HG03039 (cell line): ENCODE results near the gene CSTA.
A peak's percentile ranks its signal among the peaks of the same experiment; 100 is the strongest.

Experiments used
- ATAC-seq: cut with Tn5 transposase; IDR thresholded peaks from one replicate; pipeline ENCODE4 v1.9.1; 2021; ENCODE audit warnings: mild to moderate bottlenecking, moderate library complexity; ENCODE audit not compliant: unreplicated experiment

The CSTA gene

DNA sequence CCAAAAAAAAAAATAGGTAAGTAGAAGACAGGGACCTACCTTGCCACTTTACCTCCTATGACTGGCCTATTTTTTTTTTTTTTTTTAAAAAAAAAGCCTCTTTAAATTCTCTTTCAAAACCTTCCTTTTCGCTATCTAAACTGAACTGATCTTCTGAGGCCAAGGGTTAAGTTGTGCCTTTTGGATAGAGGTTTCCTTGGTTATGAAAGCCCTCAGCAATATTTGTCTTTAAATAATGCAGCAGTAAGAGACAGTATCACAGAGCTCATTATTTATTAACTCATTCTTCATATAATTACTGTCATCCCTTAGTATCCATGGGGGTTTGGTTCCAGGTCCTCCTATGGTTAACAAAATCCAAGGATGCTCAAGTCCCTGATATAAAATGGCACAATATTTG lies 49.0 kb downstream of the CSTA start:
- no peak for ATAC-seq

DNA sequence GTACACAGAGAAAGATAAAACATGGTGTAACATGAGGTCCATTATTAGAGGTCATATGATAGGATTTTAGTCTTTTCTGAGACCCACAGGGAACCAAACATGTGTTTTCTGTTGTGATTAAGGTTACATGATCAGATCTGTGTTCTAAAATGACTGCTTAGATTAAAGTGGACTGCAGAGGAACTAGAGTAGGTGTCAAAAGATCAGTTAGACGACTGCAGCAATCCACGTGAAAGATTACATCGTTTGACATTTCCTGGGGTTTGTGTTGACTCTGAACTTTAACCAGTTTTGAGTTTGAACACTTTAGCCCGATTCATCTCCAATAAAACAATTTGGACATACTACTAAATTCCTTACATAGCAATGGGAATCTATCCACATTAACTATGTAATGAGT lies 52.9 kb downstream of the CSTA start:
- no peak for ATAC-seq

DNA sequence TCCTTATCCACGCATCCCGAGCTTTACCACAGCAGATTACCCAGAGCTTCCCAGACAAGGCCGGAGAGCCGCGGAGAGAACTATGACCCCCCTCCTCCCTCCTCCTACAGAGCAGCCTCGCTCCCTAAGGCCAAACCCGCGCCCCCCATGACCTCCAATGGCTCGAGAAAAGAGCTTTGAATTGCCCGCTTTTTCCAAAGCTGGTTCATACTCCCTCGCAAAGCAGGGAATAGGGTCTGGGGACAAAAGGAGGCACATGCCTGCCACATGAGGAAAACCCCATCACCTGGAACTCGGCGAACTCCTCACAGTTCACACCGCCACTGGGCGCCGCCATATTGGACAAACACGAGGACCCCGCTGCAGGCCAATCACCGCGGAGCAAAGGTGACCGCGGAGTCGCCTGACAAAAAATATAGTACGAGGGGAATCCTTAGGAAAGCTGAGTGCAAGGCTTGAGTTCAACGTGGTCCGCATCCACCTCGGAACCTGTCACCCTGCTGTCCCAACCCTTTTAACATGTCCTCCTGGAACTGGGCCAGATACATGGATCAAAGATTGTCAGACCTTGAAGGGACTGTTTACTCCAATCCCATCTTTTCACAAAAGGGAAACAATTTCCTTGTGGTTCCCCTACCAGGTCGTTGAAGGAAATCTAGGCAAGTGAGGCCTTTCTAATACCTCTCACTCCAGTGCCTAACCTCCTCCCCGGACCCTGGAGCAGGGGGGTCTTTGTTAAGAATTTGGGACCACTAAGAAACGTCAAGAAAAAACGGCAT lies 58.0 kb downstream of the CSTA start, which contains the start of gene MIX23:
Gene MIX23 (minus strand): TSS at position 344 of the 779 bp plus-strand sequence. CDS start 7 bp downstream, at position 337.
- ATAC-seq, result peak; percentile 47

DNA sequence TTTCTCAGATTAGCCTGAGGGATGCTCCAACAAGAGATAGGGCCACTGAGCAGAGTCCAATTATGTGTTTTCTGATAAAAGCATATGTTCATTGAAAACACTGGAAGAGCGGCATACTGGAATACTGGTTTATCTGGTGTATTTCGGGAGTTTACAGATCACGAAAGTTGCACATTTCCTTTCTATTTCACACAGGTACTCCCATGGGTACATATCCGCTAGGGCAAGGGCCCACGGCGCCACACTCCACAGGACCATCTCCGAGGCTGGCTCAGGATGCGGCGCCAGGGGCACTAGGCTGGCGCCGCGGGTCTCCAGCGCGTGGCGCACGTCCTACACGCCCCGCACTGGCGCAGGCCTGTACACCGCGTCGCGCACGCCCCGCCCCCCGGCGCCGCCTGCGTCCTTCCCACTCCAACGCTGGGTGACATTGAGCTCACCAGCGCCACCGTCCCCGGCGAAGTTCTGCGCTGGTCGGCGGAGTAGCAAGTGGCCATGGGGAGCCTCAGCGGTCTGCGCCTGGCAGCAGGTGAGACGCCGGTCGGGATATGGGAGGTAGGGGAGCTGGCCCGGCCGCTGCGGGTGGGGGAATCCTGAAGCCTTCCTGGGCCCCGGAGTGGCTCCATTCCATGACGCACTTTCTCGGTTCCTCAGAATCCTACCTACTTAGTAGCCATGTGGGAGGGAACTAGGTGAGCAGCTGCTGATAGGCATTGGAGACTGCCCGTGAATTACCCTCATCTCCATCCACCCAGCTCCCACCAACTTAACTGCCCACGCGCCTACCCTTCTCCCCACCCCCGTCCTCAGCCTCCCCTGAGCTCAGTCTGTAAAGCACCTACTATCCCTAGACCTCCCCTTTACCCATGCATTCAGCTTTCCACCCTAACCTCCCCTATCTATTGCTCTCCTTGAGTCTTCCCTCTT lies 59.0 kb downstream of the CSTA start, which contains the start of gene FAM162A:
Gene FAM162A (plus strand): TSS at position 412 of the 927 bp plus-strand sequence. CDS start 84 bp downstream, at position 496.
- ATAC-seq, result peak; percentile 87

DNA sequence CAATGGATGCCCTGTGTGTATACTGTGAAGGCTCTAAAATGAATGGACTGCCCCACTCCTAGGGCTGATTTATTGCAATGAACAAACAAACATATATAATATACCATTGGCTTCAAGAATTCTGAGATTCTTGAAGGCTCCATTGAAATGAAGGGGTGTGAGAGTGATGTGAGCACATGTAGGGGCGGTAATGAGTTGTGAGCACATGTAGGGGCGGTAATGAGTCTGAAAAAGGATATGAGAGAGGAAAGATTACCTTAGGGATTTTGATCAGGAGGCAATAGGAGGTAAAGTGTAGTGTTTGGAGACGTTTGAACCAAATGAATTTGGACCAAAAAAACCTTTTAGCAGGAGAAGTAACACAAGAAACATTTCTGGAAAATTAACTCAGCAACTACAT lies 62.7 kb downstream of the CSTA start:
- ATAC-seq, result no peak

DNA sequence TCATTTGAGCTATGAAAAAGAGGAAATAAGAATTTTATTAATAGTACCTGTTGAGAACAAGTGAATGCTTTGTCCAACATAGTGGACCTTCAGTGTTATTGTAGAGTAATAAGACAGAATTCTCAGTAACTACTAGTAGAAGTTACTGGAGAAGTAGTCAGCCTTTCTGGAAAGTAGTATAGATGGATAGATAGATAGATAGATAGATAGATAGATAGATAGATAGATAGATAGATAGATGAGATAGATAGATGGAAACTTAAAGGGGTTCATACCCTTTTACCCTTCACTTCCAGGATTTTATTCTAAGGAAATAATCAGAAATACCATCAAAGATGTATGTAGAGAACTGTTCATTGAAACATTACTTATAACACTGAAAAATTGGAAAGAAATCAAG lies 64.1 kb downstream of the CSTA start:
- ATAC-seq, result no peak

DNA sequence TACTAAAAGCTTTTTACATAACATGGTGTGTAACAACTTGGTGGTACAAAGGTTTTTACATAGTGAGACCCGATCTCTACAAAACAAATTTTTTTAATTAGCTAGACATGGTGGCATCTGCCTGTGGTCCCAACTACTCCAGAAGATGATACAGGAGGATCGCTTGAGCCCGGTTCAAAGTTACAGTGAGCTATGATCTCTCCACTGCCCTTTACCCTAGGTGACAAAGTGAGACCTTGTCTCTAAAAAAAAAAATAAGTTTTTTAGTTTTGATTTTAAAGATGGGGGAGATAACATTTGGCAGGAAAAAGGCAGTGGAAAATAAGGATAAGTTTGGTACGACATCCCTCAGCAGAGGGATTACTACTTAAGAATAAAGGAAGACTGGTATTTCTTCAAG lies 64.8 kb downstream of the CSTA start:
- no peak for ATAC-seq

DNA sequence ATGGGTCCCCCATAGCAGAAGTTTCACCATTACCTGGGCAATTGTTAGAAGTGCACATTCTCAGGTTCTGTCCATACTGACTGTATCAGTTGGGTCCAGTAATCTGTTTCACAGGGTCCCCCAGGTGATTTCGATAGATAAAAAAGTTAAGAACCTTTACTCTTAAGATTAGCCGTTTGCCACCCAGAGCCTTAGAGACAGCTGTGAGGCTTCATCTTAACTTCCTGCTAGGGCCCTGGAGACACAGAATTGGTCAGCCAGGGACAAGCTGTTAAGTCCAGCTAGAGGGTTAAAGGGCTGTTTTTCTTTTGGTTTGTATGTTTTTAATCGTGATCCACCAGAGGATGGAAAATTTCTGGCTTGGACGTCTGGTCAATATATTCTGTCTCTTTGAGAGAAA lies 65.6 kb downstream of the CSTA start:
- ATAC-seq, result no peak
